ENCODE measurements around the gene PXMP4. TPM values are rescaled to one million over a fixed set of nuclear protein-coding genes. Genes with fewer than 3 reads are reported as not detected.

PXMP4 gene
- total RNA-seq, 1 experiment from 2014 or later: 7.5 TPM

DNA sequence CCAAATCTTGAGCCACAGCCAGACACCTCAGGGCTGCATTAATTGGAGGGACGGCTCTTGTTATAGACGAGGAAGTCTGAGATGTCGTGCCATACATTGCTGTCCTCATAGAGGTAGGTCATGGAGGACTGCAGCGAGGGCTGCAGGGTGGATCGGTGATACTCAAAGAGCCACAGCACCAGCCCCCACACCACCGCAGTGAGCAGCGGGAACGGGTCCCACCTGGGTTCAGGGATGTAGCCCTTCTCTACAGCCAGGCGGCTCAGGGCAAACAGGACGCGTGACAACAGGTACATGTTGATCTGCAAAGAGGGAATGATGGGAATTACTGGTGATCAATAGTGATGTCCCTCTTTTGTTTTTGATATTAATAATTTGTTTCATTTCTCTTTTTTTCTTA lies 12.4 kb downstream of the PXMP4 start:
- BruUV-seq (replicated peaks): no TSS peak
- Histone ChIP-seq H3K27ac (ENCODE audit: low read depth, low read length, poor library complexity, severe bottlenecking) (no peak overlapping the region), H3K4me3 (ENCODE audit: low read depth, low read length, poor library complexity, severe bottlenecking) (no peak overlapping the region), H3K36me3 (ENCODE audit: insufficient read depth, low read length, poor library complexity, severe bottlenecking) (no peaks in the 10 kb centered on the region), H3K27me3 (replicated peaks; ENCODE audit: insufficient read depth, low read depth, low read length, poor library complexity) (no peaks in the 10 kb centered on the region), H3K9me3 (ENCODE audit: low read depth, low read length, poor library complexity, severe bottlenecking) (no peaks in the 10 kb centered on the region), H3K4me1 (ENCODE audit: insufficient read depth, low read length, poor library complexity, severe bottlenecking) (no peaks in the 10 kb centered on the region)
- DNase-seq (ENCODE audit: low spot score): no peak
- POLR2A ChIA-PET (ENCODE audit: low non-redundant PET): no interaction called here
- no peak for TF ChIP-seq EZH2 (IDR thresholded peaks at IDR 0.05; ENCODE audit: borderline replicate concordance, low read depth, low read length, poor library complexity, severe bottlenecking)
- TF ChIP-seq, protein P1, sequence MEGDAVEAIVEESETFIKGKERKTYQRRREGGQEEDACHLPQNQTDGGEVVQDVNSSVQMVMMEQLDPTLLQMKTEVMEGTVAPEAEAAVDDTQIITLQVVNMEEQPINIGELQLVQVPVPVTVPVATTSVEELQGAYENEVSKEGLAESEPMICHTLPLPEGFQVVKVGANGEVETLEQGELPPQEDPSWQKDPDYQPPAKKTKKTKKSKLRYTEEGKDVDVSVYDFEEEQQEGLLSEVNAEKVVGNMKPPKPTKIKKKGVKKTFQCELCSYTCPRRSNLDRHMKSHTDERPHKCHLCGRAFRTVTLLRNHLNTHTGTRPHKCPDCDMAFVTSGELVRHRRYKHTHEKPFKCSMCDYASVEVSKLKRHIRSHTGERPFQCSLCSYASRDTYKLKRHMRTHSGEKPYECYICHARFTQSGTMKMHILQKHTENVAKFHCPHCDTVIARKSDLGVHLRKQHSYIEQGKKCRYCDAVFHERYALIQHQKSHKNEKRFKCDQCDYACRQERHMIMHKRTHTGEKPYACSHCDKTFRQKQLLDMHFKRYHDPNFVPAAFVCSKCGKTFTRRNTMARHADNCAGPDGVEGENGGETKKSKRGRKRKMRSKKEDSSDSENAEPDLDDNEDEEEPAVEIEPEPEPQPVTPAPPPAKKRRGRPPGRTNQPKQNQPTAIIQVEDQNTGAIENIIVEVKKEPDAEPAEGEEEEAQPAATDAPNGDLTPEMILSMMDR (conservative IDR thresholded peaks at IDR 0.05; ENCODE audit: low read depth, low read length): no peak
- CTCF ChIA-PET: no interaction called here
- intact Hi-C loops (cut with micrococcal nuclease; ENCODE audit: unreplicated experiment): no loop called here

DNA sequence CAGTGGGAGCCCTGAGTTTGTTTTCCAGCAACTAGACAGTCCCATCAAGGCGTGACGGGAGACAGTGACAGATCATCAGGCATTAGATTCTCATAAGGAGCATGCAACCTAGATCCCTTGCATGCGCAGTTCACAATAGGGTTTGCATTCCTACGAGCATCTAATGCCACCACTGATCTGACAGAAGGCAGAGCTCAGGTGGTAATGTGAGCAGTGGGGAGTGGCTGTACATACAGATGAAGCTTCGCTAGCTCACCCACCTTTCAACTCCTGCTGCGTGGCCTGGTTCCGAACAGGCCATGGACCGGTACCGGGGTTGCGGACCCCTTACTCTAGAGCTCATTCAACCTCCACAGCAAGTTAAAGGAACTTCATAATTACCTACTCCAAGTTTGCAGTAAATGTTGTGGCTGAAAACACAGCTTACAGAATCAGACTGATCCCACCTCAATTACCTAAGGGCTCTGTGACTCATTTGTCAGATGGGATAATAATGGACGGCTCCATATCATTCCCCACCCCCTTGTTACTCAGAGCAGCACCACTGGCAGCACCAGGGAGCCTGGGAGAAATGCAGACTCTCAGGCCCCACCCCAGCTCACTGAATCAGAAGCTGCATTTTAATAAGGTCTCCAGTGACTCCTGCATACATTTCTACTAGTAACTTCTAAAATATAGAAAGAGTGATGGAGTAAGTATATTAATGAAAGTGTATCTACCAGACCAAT lies 15.7 kb downstream of the PXMP4 start:
- Histone ChIP-seq H3K9me3 (ENCODE audit: low read depth, low read length, poor library complexity, severe bottlenecking) (no peaks in the 10 kb centered on the region), H3K27ac (ENCODE audit: low read depth, low read length, poor library complexity, severe bottlenecking) (no peak overlapping the region), H3K4me1 (ENCODE audit: insufficient read depth, low read length, poor library complexity, severe bottlenecking) (no peaks in the 10 kb centered on the region), H3K4me3 (ENCODE audit: low read depth, low read length, poor library complexity, severe bottlenecking) (no peak overlapping the region), H3K27me3 (replicated peaks; ENCODE audit: insufficient read depth, low read depth, low read length, poor library complexity) (no peaks in the 10 kb centered on the region), H3K36me3 (ENCODE audit: insufficient read depth, low read length, poor library complexity, severe bottlenecking) (no peaks in the 10 kb centered on the region)
- DNase-seq (ENCODE audit: low spot score): no peak
- POLR2A ChIA-PET (ENCODE audit: low non-redundant PET): no interaction called here
- CTCF ChIA-PET: no interaction called here
- intact Hi-C loops (cut with micrococcal nuclease; ENCODE audit: unreplicated experiment): no loop called here
- no peak for TF ChIP-seq EZH2 (IDR thresholded peaks at IDR 0.05; ENCODE audit: borderline replicate concordance, low read depth, low read length, poor library complexity, severe bottlenecking)
- TF ChIP-seq, protein P1 (conservative IDR thresholded peaks at IDR 0.05; ENCODE audit: low read depth, low read length): no peak
- BruUV-seq (replicated peaks): no TSS peak

DNA sequence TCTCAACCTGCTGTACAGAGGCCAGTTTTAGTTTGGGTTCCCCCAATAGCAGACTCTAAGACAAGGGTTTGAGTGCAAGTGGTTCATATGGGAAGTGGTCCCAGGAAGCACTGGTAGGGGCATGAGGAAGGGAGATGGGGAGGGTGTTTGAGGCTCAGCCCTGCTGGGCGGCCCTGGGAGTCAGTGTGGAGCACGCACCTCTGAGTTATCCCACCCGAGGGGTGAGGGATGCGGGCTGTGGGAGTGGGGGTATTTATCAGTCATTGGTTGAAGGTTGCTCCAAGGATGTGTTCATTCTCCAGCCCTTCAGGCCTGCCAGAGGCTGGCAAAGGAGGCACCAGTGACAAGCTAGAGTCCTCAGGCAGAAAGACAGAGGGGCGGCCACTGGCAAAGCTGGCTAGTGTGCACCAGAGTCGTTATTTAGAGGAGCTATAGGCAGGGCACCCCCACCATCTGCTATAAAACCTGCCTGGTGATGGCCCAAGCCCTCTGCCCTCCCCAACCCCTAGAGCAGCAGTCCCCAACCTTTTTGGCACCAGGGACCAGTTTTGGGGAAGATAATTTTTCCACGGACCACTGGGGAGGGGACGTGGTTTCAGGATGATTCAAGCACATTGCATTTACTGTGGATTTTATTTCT lies 16.5 kb downstream of the PXMP4 start:
- Histone ChIP-seq H3K4me3 (ENCODE audit: low read depth, low read length, poor library complexity, severe bottlenecking) (no peak overlapping the region), H3K27me3 (replicated peaks; ENCODE audit: insufficient read depth, low read depth, low read length, poor library complexity) (no peaks in the 10 kb centered on the region), H3K9me3 (ENCODE audit: low read depth, low read length, poor library complexity, severe bottlenecking) (no peaks in the 10 kb centered on the region), H3K36me3 (ENCODE audit: insufficient read depth, low read length, poor library complexity, severe bottlenecking) (no peaks in the 10 kb centered on the region), H3K4me1 (ENCODE audit: insufficient read depth, low read length, poor library complexity, severe bottlenecking) (no peaks in the 10 kb centered on the region), H3K27ac (ENCODE audit: low read depth, low read length, poor library complexity, severe bottlenecking) (no peak overlapping the region)
- TF ChIP-seq EZH2 (IDR thresholded peaks at IDR 0.05; ENCODE audit: borderline replicate concordance, low read depth, low read length, poor library complexity, severe bottlenecking): no peak
- TF ChIP-seq, protein P1 (conservative IDR thresholded peaks at IDR 0.05; ENCODE audit: low read depth, low read length): no peak
- no peak for DNase-seq (ENCODE audit: low spot score)
- BruUV-seq (replicated peaks): no TSS peak
- ChIA-PET POLR2A (ENCODE audit: low non-redundant PET) (no interaction called here), CTCF (no interaction called here)
- intact Hi-C loops (cut with micrococcal nuclease; ENCODE audit: unreplicated experiment): no loop called here

Data from A673 (cell line).